Measurements from ENCODE around the gene PARVA. TPM values are rescaled to one million over a fixed set of nuclear protein-coding genes. Genes with fewer than 3 reads are reported as not detected.
A peak's percentile ranks its signal among the peaks of the same experiment; 100 is the strongest.

The PARVA gene
- total RNA-seq, 1 donor from 2014 or later, result 15.1 TPM

DNA sequence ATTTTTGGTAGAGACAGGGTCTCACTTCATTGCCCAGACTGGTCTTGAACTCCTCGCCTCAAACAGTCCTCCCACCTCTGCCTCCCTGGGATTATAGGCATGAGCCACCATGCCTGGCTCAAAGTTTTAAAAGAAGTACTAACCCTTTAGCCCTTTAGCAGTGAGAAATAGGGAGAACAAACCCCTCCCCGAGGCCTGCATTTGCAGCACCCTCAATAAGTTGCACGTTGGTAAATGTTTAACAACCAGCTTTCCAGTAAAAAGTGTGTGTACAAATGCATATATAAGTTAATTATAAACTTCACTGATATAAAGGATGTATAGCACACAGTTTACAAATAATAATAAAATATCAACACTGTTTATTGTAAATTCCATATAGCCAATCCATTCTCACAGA lies 51.8 kb downstream of the PARVA start:
- Histone ChIP-seq H3K9me3 (ENCODE audit: control insufficient read depth in 3 of 3, low read length in 3 of 3) (no peaks in the 10 kb centered on the region), H3K27ac (ENCODE audit: low read depth, low read length) (no peak overlapping the region)

DNA sequence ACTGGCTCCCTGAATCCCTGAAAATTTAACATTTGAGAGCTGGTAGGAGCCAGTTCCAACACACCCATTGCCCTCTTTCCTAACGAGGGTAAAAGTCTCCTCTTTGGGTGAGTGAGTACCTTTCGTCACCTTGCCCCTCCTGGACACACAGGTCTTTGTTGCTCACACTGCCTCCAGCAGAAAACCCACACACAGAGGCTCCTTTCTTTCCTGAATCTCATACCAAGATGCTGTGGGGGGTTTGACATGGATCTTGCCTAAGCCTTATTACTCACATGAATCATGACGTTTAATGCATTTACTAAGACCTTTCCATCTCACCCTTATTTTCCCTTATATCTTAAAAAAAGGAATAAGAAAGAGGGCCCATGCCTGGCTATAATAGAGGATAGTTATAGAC lies 53.0 kb downstream of the PARVA start:
- Histone ChIP-seq H3K27ac (ENCODE audit: low read depth, low read length) (peak overlapping the region; percentile 2), H3K9ac (ENCODE audit: low read depth in 1 of 3, low read length in 3 of 3) (peak overlapping the region in 1 of 3 donors; percentile 40), H3K36me3 (ENCODE audit: control insufficient read depth in 3 of 3, insufficient read depth in 3 of 3, low read length in 3 of 3) (no peaks in the 10 kb centered on the region)

More for the DNA sequence above, 51.8 kb downstream of the PARVA start:
- Histone ChIP-seq H3K36me3 (ENCODE audit: control insufficient read depth in 3 of 3, insufficient read depth in 3 of 3, low read length in 3 of 3) (no peaks in the 10 kb centered on the region), H3K27me3 (ENCODE audit: control insufficient read depth in 3 of 3, insufficient read depth in 3 of 3, low read length in 3 of 3) (no peaks in the 10 kb centered on the region), H3K9ac (ENCODE audit: low read depth in 1 of 3, low read length in 3 of 3) (no peak overlapping the region), H3K4me1 (ENCODE audit: control insufficient read depth in 3 of 3, insufficient read depth in 3 of 3, low read length in 3 of 3) (peaks cover 11 to 16% (median 12%) of the 10 kb centered on the region in 3 donors), H3K4me3 (ENCODE audit: low read length in 3 of 3) (no peak overlapping the region)

DNA sequence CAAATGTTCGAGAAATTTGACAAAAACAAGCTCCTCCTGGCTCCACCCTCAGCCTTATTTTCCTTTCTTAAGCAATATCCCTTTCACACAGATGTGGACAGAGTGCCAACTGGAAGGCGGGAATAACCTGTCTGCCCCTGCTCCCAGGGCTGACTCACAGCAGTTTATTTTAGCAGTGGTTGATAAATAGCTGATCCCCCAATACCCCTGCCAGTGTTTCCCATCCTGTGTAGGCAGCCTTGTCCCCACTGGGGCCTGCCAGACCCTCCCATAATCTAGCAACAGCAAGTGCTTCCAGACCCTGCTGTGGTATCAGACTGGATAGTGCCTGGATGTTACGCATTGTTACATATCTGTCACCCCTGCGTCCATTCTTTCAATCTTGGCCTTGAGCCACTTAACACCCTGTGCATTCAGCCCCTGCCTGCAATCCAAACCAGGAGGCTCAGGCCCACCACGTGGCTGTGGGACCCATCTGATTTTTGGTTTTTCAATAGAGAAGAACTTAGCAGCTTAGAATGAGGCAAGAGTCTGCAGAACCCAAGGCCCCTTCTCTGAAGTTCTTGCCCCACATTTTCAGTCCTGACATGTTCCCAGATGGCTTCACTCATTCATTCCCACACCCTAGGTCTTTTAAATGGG lies 53.7 kb downstream of the PARVA start:
- peaks cover 15 to 25% (median 17%) of the 10 kb centered on the region in 3 donors for H3K4me1 ChIP-seq (ENCODE audit: control insufficient read depth in 3 of 3, insufficient read depth in 3 of 3, low read length in 3 of 3)
- H3K36me3 ChIP-seq (ENCODE audit: control insufficient read depth in 3 of 3, insufficient read depth in 3 of 3, low read length in 3 of 3), result no peaks in the 10 kb centered on the region
- no peak overlapping the region for H3K4me3 ChIP-seq (ENCODE audit: low read length in 3 of 3)
- H3K9ac ChIP-seq (ENCODE audit: low read depth in 1 of 3, low read length in 3 of 3), result peak overlapping the region in 1 of 3 donors; percentile 40
- no peaks in the 10 kb centered on the region for H3K9me3 ChIP-seq (ENCODE audit: control insufficient read depth in 3 of 3, low read length in 3 of 3)
- H3K27ac ChIP-seq (ENCODE audit: low read depth, low read length), result peak overlapping the region; percentile 2
- H3K27me3 ChIP-seq (ENCODE audit: control insufficient read depth in 3 of 3, insufficient read depth in 3 of 3, low read length in 3 of 3), result no peaks in the 10 kb centered on the region

More for the DNA sequence above, 53.0 kb downstream of the PARVA start:
- no peaks in the 10 kb centered on the region for H3K9me3 ChIP-seq (ENCODE audit: control insufficient read depth in 3 of 3, low read length in 3 of 3)
- H3K4me1 ChIP-seq (ENCODE audit: control insufficient read depth in 3 of 3, insufficient read depth in 3 of 3, low read length in 3 of 3), result peaks cover 15 to 25% (median 16%) of the 10 kb centered on the region in 3 donors
- H3K27me3 ChIP-seq (ENCODE audit: control insufficient read depth in 3 of 3, insufficient read depth in 3 of 3, low read length in 3 of 3), result no peaks in the 10 kb centered on the region
- no peak overlapping the region for H3K4me3 ChIP-seq (ENCODE audit: low read length in 3 of 3)

DNA sequence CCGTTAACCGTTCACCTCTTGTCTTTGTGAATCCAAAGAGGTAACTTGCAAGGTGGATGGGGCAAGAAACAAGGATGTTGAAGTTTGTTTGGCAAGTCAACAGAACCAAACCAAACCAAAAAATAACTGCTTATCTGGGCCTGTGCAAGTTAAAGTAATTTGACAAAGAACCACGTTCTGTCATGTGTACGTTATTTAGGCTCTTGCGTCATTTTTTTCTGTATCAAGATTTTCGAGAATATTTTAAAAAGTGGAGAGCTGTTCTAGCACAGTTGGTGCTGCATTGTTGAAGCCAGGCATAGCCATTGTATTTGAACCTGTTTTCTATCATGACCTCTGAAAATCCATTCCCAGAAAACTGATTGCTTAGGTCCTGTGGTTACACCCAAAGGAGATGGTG lies 55.1 kb downstream of the PARVA start:
- Histone ChIP-seq H3K9me3 (ENCODE audit: control insufficient read depth in 3 of 3, low read length in 3 of 3) (no peaks in the 10 kb centered on the region), H3K4me3 (ENCODE audit: low read length in 3 of 3) (no peak overlapping the region), H3K27ac (ENCODE audit: low read depth, low read length) (no peak overlapping the region), H3K9ac (ENCODE audit: low read depth in 1 of 3, low read length in 3 of 3) (no peak overlapping the region), H3K4me1 (ENCODE audit: control insufficient read depth in 3 of 3, insufficient read depth in 3 of 3, low read length in 3 of 3) (peaks cover 15 to 25% (median 17%) of the 10 kb centered on the region in 3 donors), H3K36me3 (ENCODE audit: control insufficient read depth in 3 of 3, insufficient read depth in 3 of 3, low read length in 3 of 3) (no peaks in the 10 kb centered on the region), H3K27me3 (ENCODE audit: control insufficient read depth in 3 of 3, insufficient read depth in 3 of 3, low read length in 3 of 3) (no peaks in the 10 kb centered on the region)

DNA sequence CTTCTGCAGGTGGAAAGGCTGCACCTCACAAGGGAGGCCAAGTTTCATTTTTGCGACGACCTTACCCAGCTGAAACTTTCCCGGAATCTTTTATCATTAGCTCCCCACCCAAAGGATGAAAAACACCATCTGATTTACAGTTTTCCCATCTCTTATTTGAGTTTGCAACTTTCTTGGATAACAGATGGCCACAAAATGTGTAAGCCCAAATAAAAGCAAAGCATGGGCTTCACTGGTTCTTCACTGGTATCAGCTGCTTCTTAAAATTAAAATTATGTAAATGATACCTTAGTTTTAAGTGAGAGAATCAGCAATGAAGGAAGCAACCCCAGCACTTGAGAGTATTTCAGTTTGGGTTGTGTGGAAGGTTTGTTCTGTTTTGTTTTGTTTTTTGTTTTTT lies 55.8 kb downstream of the PARVA start:
- Histone ChIP-seq H3K9me3 (ENCODE audit: control insufficient read depth in 3 of 3, low read length in 3 of 3) (no peaks in the 10 kb centered on the region), H3K9ac (ENCODE audit: low read depth in 1 of 3, low read length in 3 of 3) (no peak overlapping the region), H3K27me3 (ENCODE audit: control insufficient read depth in 3 of 3, insufficient read depth in 3 of 3, low read length in 3 of 3) (no peaks in the 10 kb centered on the region), H3K27ac (ENCODE audit: low read depth, low read length) (no peak overlapping the region), H3K36me3 (ENCODE audit: control insufficient read depth in 3 of 3, insufficient read depth in 3 of 3, low read length in 3 of 3) (no peaks in the 10 kb centered on the region), H3K4me1 (ENCODE audit: control insufficient read depth in 3 of 3, insufficient read depth in 3 of 3, low read length in 3 of 3) (peaks cover 15 to 25% (median 17%) of the 10 kb centered on the region in 3 donors), H3K4me3 (ENCODE audit: low read length in 3 of 3) (no peak overlapping the region)

DNA sequence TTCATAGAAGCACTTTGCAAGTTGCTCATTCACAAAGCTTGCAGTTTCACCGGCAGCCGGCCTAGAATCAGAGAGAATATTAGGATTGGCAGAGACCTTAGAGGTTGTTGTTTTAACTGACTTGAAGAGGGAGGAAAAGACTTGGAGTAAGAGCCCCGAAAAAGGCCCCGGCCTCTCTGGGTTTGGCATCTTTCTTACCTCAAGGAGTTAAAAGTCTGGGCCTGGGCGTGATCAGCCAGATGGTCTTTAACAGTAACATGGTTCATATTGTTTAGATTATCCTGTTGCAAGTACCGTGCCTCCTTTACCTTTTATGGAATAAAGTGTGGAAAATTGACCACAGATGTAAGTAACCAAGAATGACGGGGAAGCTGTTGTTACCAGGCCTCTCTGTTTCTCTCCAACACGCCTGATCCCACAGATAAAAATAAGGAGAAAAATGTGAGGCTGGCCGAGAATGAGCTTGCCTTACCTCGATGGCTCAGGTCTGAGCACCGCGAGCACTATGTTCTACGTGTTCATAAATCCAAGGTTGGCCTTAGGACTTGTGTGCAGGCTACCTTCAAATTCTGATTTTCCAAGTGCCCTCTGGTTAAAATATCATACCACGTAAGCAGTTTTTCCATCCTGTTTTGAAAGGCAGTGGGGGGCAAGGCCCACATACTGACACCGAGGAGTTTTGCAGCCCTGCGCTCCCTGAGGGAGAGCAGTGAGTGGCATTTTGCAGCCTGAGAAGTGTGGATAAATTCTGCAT lies 56.4 kb downstream of the PARVA start:
- no peak overlapping the region for H3K9ac ChIP-seq (ENCODE audit: low read depth in 1 of 3, low read length in 3 of 3)
- no peaks in the 10 kb centered on the region for H3K9me3 ChIP-seq (ENCODE audit: control insufficient read depth in 3 of 3, low read length in 3 of 3)
- peak overlapping the region; percentile 9 for H3K27ac ChIP-seq (ENCODE audit: low read depth, low read length)
- H3K4me3 ChIP-seq (ENCODE audit: low read length in 3 of 3), result no peak overlapping the region
- no peaks in the 10 kb centered on the region for H3K27me3 ChIP-seq (ENCODE audit: control insufficient read depth in 3 of 3, insufficient read depth in 3 of 3, low read length in 3 of 3)
- H3K36me3 ChIP-seq (ENCODE audit: control insufficient read depth in 3 of 3, insufficient read depth in 3 of 3, low read length in 3 of 3), result no peaks in the 10 kb centered on the region
- peaks cover 15 to 25% (median 17%) of the 10 kb centered on the region in 3 donors for H3K4me1 ChIP-seq (ENCODE audit: control insufficient read depth in 3 of 3, insufficient read depth in 3 of 3, low read length in 3 of 3)

DNA sequence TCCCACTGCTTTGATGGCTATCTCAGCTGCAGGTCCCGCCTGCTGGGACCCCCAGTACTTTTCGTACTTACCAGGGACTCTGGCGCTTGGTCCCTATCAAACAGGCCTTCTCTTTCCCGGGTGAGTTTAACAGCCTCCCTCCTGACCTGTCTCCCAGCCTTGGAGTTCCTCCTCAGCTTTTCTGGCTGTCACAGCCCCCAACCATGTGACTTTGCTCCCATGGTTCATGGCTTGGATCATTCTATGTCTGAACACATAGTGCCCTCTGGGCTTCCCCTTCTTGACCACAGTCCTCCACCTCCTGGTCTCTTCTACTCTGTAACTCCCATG lies 56.9 kb downstream of the PARVA start:
- Histone ChIP-seq H3K27ac (ENCODE audit: low read depth, low read length) (peak overlapping the region; percentile 9), H3K4me3 (ENCODE audit: low read length in 3 of 3) (no peak overlapping the region), H3K9me3 (ENCODE audit: control insufficient read depth in 3 of 3, low read length in 3 of 3) (no peaks in the 10 kb centered on the region), H3K4me1 (ENCODE audit: control insufficient read depth in 3 of 3, insufficient read depth in 3 of 3, low read length in 3 of 3) (peaks cover 15 to 25% (median 17%) of the 10 kb centered on the region in 3 donors), H3K9ac (ENCODE audit: low read depth in 1 of 3, low read length in 3 of 3) (no peak overlapping the region), H3K36me3 (ENCODE audit: control insufficient read depth in 3 of 3, insufficient read depth in 3 of 3, low read length in 3 of 3) (no peaks in the 10 kb centered on the region), H3K27me3 (ENCODE audit: control insufficient read depth in 3 of 3, insufficient read depth in 3 of 3, low read length in 3 of 3) (no peaks in the 10 kb centered on the region)

DNA sequence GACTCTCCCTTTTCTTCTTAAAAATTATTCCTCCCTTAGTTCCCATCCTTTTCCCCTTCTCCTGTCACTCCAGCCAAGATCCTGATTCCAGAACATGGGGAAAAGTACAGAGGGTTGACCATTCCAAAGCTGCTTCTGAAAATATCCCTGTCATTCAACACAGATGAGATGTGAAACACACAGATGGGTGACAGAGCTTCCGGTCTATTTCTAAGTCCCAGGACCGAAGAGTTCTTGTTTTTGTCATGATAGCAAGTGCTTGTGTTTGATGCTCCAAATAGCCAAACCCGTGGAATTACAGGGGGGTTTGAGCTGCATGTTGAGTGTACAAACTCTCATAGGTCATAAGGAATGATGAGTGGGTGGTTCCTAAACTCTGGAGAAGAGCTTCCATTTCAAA lies 57.9 kb downstream of the PARVA start:
- H3K4me3 ChIP-seq (ENCODE audit: low read length in 3 of 3), result no peak overlapping the region
- no peak overlapping the region for H3K27ac ChIP-seq (ENCODE audit: low read depth, low read length)
- H3K9ac ChIP-seq (ENCODE audit: low read depth in 1 of 3, low read length in 3 of 3), result no peak overlapping the region
- H3K9me3 ChIP-seq (ENCODE audit: control insufficient read depth in 3 of 3, low read length in 3 of 3), result no peaks in the 10 kb centered on the region
- H3K4me1 ChIP-seq (ENCODE audit: control insufficient read depth in 3 of 3, insufficient read depth in 3 of 3, low read length in 3 of 3), result peaks cover 15 to 25% (median 17%) of the 10 kb centered on the region in 3 donors
- H3K27me3 ChIP-seq (ENCODE audit: control insufficient read depth in 3 of 3, insufficient read depth in 3 of 3, low read length in 3 of 3), result no peaks in the 10 kb centered on the region
- H3K36me3 ChIP-seq (ENCODE audit: control insufficient read depth in 3 of 3, insufficient read depth in 3 of 3, low read length in 3 of 3), result no peaks in the 10 kb centered on the region

DNA sequence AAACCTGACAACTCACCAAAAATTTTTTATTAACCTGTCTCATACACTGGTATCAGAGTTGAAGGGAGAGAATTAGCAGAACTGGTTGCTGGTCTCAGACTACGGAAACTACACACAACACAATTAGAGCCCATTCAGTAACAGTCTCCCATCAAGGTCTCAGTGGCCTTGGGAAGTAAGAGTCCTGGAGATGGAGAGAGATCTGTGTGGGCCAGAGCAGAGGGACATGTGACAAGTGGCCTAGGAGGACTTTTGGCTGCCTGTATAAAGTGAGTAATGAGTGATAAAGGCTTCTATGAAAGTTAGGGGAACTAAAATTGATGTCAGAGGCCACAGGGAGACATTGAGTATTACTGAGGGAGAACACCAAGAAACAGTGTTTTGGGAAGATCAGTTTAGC lies 58.9 kb downstream of the PARVA start:
- H3K4me3 ChIP-seq (ENCODE audit: low read length in 3 of 3), result no peak overlapping the region
- no peak overlapping the region for H3K9ac ChIP-seq (ENCODE audit: low read depth in 1 of 3, low read length in 3 of 3)
- no peak overlapping the region for H3K27ac ChIP-seq (ENCODE audit: low read depth, low read length)
- H3K9me3 ChIP-seq (ENCODE audit: control insufficient read depth in 3 of 3, low read length in 3 of 3), result peaks cover 0 to 2% (median 0%) of the 10 kb centered on the region in 3 donors
- no peaks in the 10 kb centered on the region for H3K36me3 ChIP-seq (ENCODE audit: control insufficient read depth in 3 of 3, insufficient read depth in 3 of 3, low read length in 3 of 3)
- peaks cover 11 to 19% (median 12%) of the 10 kb centered on the region in 3 donors for H3K4me1 ChIP-seq (ENCODE audit: control insufficient read depth in 3 of 3, insufficient read depth in 3 of 3, low read length in 3 of 3)
- H3K27me3 ChIP-seq (ENCODE audit: control insufficient read depth in 3 of 3, insufficient read depth in 3 of 3, low read length in 3 of 3), result no peaks in the 10 kb centered on the region

DNA sequence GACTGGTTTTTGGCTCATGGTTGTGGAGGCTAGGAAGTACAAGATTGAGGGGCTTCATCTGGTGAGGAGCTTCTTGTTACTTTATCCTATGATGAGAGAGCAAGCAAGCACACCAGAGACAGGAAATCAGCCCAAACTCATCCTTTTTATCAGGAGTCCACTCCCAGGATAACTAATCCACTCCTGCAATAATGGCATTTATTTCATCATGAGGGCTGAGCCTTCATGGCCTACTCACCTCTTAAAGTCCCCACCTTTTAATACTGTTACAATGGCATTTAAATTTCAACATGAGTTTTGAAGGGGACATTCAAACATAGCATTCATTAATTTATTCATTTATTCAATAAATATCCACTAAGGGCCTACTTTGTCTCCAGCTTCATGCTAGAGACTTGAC lies 60.9 kb downstream of the PARVA start:
- peaks cover 8 to 15% (median 11%) of the 10 kb centered on the region in 3 donors for H3K4me1 ChIP-seq (ENCODE audit: control insufficient read depth in 3 of 3, insufficient read depth in 3 of 3, low read length in 3 of 3)
- no peaks in the 10 kb centered on the region for H3K27me3 ChIP-seq (ENCODE audit: control insufficient read depth in 3 of 3, insufficient read depth in 3 of 3, low read length in 3 of 3)
- no peak overlapping the region for H3K9ac ChIP-seq (ENCODE audit: low read depth in 1 of 3, low read length in 3 of 3)
- no peaks in the 10 kb centered on the region for H3K36me3 ChIP-seq (ENCODE audit: control insufficient read depth in 3 of 3, insufficient read depth in 3 of 3, low read length in 3 of 3)
- H3K27ac ChIP-seq (ENCODE audit: low read depth, low read length), result no peak overlapping the region
- no peak overlapping the region for H3K4me3 ChIP-seq (ENCODE audit: low read length in 3 of 3)
- peaks cover 0 to 2% (median 0%) of the 10 kb centered on the region in 3 donors for H3K9me3 ChIP-seq (ENCODE audit: control insufficient read depth in 3 of 3, low read length in 3 of 3)

All from skeletal muscle tissue (tissue), 4 donors.